ENCODE measurements around the gene HOXA5. TPM values are rescaled to one million over a fixed set of nuclear protein-coding genes. Genes with fewer than 3 reads are reported as not detected.

The HOXA5 gene
- total RNA-seq, 4 donors from 2014 or later: 7.8 to 24.8 (median 14.7) TPM

DNA sequence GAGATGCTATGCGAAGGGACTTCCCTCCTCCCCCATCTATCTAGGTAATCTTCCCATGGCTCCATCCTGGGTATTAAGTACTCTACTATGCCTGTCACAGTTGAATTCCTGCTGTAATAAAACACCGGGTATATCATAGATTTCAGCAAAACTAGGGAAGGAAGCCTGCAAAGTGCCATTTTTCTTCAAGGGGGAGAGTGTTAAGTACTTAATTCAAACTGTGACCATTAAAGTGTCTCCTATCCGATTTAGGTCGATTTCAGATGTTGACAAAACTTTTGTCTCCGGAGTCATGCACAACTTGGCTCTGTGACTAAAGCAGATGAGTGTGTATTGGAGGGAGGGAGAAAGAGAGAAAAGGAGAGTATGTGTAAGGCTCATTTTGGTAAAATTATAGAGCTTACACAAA, 17.5 kb downstream of the HOXA5 start:
- Histone ChIP-seq H3K4me1 (peaks cover 21 to 73% (median 71%) of the 10 kb centered on the region in 4 donors), H3K27me3 (no peaks in the 10 kb centered on the region), H3K4me3 (no peak overlapping the region), H3K36me3 (no peaks in the 10 kb centered on the region), H3K9me3 (no peaks in the 10 kb centered on the region), H3K27ac (replicated peaks in 1 of 4) (peak overlapping the region; percentile 96 to 100 (median 99))
- TF ChIP-seq POLR2AphosphoS5 (IDR thresholded peaks at IDR 0.05) (no peak), EP300 (IDR thresholded peaks at IDR 0.05) (no peak), POLR2A (IDR thresholded peaks at IDR 0.05; ENCODE audit: low read depth) (no peak)
- TF ChIP-seq, protein P1, sequence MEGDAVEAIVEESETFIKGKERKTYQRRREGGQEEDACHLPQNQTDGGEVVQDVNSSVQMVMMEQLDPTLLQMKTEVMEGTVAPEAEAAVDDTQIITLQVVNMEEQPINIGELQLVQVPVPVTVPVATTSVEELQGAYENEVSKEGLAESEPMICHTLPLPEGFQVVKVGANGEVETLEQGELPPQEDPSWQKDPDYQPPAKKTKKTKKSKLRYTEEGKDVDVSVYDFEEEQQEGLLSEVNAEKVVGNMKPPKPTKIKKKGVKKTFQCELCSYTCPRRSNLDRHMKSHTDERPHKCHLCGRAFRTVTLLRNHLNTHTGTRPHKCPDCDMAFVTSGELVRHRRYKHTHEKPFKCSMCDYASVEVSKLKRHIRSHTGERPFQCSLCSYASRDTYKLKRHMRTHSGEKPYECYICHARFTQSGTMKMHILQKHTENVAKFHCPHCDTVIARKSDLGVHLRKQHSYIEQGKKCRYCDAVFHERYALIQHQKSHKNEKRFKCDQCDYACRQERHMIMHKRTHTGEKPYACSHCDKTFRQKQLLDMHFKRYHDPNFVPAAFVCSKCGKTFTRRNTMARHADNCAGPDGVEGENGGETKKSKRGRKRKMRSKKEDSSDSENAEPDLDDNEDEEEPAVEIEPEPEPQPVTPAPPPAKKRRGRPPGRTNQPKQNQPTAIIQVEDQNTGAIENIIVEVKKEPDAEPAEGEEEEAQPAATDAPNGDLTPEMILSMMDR (IDR thresholded peaks at IDR 0.05): no peak
- DNase-seq (ENCODE audit: extremely low spot score): no peak
- 35% methylated on average over 5 of the region's 5 CpGs for WGBS
- intact Hi-C loops (cut with DNase I): no loop called here

DNA sequence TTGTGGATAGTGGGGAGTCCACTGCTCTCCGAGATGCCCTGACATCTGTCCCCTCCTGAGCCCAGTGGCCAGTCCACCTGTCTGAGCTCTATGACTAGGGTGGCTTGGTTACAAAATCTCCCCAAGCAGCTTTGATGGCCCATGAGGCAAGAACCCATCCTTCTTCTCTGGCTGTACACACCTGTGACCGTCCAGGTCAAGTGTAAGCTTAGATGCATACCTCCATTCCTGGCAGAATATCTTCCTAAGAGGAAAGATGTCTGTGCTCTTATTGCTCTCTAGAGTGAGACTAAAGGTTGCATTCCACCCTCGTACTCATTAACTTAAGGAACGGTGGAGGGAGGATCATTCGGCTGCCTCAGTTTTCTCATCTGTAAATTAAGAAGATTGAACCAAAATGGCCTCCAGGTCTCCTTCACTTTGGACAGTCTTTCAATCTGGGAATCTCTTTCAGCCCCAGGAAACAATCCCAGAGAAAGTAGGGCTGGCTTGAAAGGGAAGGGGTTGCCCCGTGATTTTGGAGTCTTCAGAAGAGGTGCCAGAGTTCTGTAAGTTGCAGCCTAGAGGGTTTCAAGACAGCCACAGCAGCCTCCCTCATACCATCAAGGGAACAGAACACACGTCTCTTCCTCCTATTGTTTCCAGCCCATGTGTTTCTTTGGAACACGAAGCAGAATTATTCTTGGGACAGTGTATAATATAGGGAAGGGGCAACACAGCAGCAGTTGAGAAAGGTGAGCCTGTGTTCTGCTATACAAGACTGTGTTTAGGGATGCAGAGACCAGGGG, 18.4 kb downstream of the HOXA5 start:
- Histone ChIP-seq H3K9me3 (no peaks in the 10 kb centered on the region), H3K27ac (replicated peaks in 1 of 4) (peak overlapping the region; percentile 96 to 100 (median 99)), H3K27me3 (no peaks in the 10 kb centered on the region), H3K4me1 (peaks cover 26 to 80% (median 80%) of the 10 kb centered on the region in 4 donors), H3K4me3 (peak overlapping the region; percentile 50 to 75 (median 66)), H3K36me3 (no peaks in the 10 kb centered on the region)
- DNase-seq (ENCODE audit: extremely low spot score): no peak
- intact Hi-C loops (cut with DNase I): no loop called here
- TF ChIP-seq POLR2A (IDR thresholded peaks at IDR 0.05; ENCODE audit: low read depth) (no peak), POLR2AphosphoS5 (IDR thresholded peaks at IDR 0.05) (peak in 1 of 2 donors; percentile 26), EP300 (IDR thresholded peaks at IDR 0.05) (no peak)
- TF ChIP-seq, protein P1 (IDR thresholded peaks at IDR 0.05): no peak
- 41% methylated on average over 7 of the region's 8 CpGs for WGBS

DNA sequence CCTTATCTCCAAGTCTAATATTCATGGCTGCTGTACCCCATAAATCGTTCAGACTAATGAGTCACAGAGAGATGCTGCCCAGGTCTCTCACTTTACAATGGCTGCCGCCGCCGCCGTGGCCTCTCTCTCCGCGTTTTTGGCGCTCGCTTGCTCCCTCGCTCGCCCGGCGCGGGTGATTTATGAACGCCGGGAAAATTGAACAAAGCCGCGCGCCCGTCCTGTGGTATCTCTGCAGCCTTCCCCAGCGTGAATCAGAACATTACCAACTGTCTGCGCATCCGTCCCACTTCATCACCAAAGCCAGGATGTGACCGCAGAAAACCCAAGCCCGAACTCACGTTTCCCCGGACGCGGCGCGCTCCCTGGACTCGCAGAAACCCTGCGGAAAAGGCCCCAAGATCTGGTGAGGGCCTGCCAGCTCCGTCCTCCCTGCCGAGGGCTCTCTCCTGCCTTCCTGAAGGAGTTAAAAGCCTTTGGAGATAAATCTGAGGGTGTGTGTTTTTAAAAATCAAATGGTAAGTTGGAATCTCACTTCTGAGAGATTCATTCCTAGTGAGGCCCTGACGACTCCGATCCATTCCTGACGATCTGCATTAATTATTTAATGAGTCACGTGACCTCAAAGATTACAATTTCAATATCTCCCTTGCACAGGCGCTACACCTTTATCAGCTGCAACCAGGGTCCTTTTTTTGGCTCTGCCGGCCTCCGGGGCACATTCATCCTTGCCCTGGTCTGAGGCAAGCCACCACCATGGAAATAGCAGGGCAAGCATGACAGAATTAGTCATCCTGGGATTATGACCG, 19.2 kb downstream of the HOXA5 start:
- Histone ChIP-seq H3K9me3 (no peaks in the 10 kb centered on the region), H3K27me3 (no peaks in the 10 kb centered on the region), H3K36me3 (no peaks in the 10 kb centered on the region), H3K27ac (replicated peaks in 1 of 4) (peak overlapping the region; percentile 96 to 100 (median 99)), H3K4me1 (peaks cover 27 to 88% (median 87%) of the 10 kb centered on the region in 4 donors), H3K4me3 (peak overlapping the region; percentile 50 to 75 (median 66))
- no peak for DNase-seq (ENCODE audit: extremely low spot score)
- intact Hi-C loops (cut with DNase I): no loop called here
- TF ChIP-seq EP300 (IDR thresholded peaks at IDR 0.05): no peak
- TF ChIP-seq POLR2AphosphoS5 (IDR thresholded peaks at IDR 0.05): peak; percentile 44 to 78
- 51% methylated on average over 43 of the region's 43 CpGs for WGBS

DNA sequence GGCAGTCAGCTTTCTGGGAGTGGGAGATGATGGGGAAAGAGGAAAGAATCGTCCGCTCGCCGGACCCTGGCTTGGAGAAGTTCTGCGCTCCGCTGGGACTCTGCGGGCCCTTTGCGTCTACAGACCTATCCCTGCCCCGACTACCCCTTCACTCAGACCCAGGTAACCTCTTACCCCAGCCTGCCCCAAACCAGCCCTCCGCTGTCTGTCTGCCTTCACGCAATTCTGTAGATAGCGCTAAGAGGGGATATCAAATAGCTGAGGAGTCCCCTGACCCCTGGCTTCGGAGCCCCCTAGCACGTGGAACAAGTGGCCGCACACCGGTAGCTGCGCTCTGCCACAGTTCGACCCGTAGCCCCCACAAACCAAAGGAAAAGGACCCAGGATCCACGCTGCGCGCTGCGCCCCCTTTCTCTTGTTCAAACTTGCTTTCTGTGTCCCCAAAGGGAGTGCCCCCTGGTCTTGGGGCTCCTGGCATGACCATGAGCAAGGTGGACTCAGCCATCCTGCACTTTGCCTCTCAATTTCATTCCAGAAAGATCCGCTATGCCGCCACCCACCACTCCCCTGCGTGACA, 19.9 kb downstream of the HOXA5 start:
- no peak for DNase-seq (ENCODE audit: extremely low spot score)
- TF ChIP-seq POLR2A (IDR thresholded peaks at IDR 0.05; ENCODE audit: low read depth) (no peak), EP300 (IDR thresholded peaks at IDR 0.05) (no peak)
- TF ChIP-seq, protein P1 (IDR thresholded peaks at IDR 0.05): no peak
- Histone ChIP-seq H3K9me3 (no peaks in the 10 kb centered on the region), H3K4me3 (peak overlapping the region; percentile 50 to 75 (median 66)), H3K27ac (replicated peaks in 1 of 4) (peak overlapping the region; percentile 96 to 100 (median 99)), H3K36me3 (no peaks in the 10 kb centered on the region), H3K27me3 (no peaks in the 10 kb centered on the region), H3K4me1 (peaks cover 27 to 89% (median 87%) of the 10 kb centered on the region in 4 donors)
- intact Hi-C loops (cut with DNase I): no loop called here
- 48% methylated on average over 17 of the region's 26 CpGs for WGBS

All from esophagus muscularis mucosa (tissue), 4 donors.